Gastrocnemius medialis (tissue), 4 donors: ENCODE data around the gene CCDC188. TPM values are rescaled to one million over a fixed set of nuclear protein-coding genes. Genes with fewer than 3 reads are reported as not detected.
A peak's percentile ranks its signal among the peaks of the same experiment; 100 is the strongest.

Experiments used
- ATAC-seq, 2 donors: fragments of 150-250 bp; one replicate each; pipeline ENCODE4 v1.9.1; 2016
- DNase-seq, 2 donors: peaks; one replicate each; pipeline ENCODE4 v3.0.0-alpha.2; 2019
- H3K27ac ChIP-seq, 4 donors: fragments of 200-600 bp; sonication (generic); 1 replicate in 1 of 4; 2 replicates in 3 of 4; pipeline ENCODE4 v1.5.1; 2016 to 2018; ENCODE audit warnings: mild to moderate bottlenecking in 2 of 4, moderate library complexity in 1 of 4
- H3K27me3 ChIP-seq, 3 donors: fragments of 200-600 bp; sonication (generic) in 2 of 3; 1 replicate in 1 of 3; 2 replicates in 2 of 3; pipeline versions ENCODE4 v1.5.1 to v1.6.0; 2016 to 2019; ENCODE audit warnings: mild to moderate bottlenecking in 1 of 3, moderate library complexity in 1 of 3
- H3K36me3 ChIP-seq, 2 donors: fragments of 200-600 bp; sonication (generic) in 1 of 2; one replicate each; pipeline ENCODE4 v1.5.1; 2017 to 2018
- H3K4me1 ChIP-seq, 2 donors: fragments of 200-600 bp; sonication (generic) in 1 of 2; one replicate each; pipeline ENCODE4 v1.5.1; 2016 to 2017; ENCODE audit warnings: mild to moderate bottlenecking in 2 of 2
- H3K4me3 ChIP-seq, 4 donors: fragments of 200-600 bp; sonication (generic) in 3 of 4; 1 replicate in 1 of 4; 2 replicates in 3 of 4; pipeline ENCODE4 v1.5.1; 2016 to 2019; ENCODE audit warnings: mild to moderate bottlenecking in 2 of 4
- H3K9me3 ChIP-seq, 3 donors: fragments of 200-600 bp; sonication (generic) in 2 of 3; 1 replicate in 1 of 3; 2 replicates in 2 of 3; pipeline ENCODE4 v1.5.1; 2016 to 2019
- POLR2A ChIP-seq, 2 donors: fragments of 450-650 bp; IDR thresholded peaks; one replicate each; pipeline ENCODE4 v1.6.1; 2017; ENCODE audit warnings: antibody characterized with exemption in 2 of 2, mild to moderate bottlenecking in 2 of 2, moderate library complexity in 2 of 2
- in situ Hi-C, 4 donors: fragments of 200-750 bp; cut with MboI; loops; one replicate each; pipeline versions ENCODE4 v1.15.0 to v1.8.0; 2017; ENCODE audit warnings: low sequenced_read_pairs in 4 of 4
- intact Hi-C: fragments of 100-400 bp; cut with DNase I; formaldehyde crosslinking; loops from one replicate; pipeline ENCODE4 v1.15.1; 2023; ENCODE audit warnings: low total_unique reads
- total RNA-seq, 4 donors: library from RNA; depleted of rRNA; stranded (reverse); fragments of >200 nt; gene quantifications; one replicate each; pipeline versions ENCODE4 v1.1.0 to v1.2.3, GENCODE V29; 2016
- TF ChIP-seq, protein P1 (sequence below), 5 experiments: fragments of 450-650 bp in 3 of 5; fragments of 200-600 bp in 2 of 5; sonication (generic) in 2 of 5; IDR thresholded peaks in 4 of 5; conservative IDR thresholded peaks in 1 of 5; 1 replicate in 4 of 5; 2 replicates in 1 of 5; pipeline ENCODE4 v1.5.1; 2016 to 2019; ENCODE audit warnings: antibody characterized with exemption in 5 of 5, mild to moderate bottlenecking in 3 of 5, moderate library complexity in 3 of 5

CCDC188 gene
- total RNA-seq, 4 donors from 2014 or later, result 0.82 to 3.5 TPM; not detected in 2

DNA sequence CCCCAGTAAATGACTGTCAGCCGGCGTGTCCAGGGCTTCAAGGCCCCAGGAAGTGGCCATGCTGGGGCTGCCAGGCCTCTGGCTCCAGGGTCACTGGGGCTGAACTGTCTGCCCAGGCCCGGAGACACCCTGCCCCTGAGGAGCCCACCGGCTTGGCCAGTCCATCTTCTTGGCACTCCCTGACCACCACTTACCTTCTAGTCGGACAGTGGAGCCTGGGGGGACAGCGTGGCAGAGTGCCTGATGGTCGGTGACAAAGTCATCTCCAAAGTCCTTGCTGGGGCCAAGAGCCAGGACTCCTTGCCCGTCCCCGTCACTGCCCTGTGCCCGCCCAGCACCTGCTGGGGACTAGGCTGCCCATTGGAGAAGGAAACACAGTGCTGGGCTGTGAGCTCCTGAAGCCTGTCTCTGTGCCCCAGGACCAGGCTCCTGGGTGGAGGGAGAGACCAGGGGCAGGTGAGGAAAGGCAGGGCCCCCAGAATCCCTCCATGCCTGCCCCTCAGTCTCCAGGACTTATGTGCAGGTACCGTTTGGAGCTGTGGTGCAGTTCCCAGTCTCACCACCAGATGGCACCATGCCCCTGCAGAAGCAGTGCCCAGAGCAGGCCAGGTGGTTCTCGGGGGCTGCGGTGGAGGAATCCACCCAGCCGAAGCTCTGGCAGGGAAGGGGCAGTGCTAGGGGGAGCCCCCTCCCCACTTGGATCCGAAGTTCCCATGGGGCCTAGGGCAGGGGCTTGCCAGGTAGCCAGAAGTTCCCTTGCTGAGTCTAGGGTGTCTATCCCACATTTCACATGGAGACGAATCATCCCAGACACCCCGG, 6.0 kb upstream of the CCDC188 start:
- no peak for TF ChIP-seq POLR2A (IDR thresholded peaks at IDR 0.05)
- TF ChIP-seq, protein P1, sequence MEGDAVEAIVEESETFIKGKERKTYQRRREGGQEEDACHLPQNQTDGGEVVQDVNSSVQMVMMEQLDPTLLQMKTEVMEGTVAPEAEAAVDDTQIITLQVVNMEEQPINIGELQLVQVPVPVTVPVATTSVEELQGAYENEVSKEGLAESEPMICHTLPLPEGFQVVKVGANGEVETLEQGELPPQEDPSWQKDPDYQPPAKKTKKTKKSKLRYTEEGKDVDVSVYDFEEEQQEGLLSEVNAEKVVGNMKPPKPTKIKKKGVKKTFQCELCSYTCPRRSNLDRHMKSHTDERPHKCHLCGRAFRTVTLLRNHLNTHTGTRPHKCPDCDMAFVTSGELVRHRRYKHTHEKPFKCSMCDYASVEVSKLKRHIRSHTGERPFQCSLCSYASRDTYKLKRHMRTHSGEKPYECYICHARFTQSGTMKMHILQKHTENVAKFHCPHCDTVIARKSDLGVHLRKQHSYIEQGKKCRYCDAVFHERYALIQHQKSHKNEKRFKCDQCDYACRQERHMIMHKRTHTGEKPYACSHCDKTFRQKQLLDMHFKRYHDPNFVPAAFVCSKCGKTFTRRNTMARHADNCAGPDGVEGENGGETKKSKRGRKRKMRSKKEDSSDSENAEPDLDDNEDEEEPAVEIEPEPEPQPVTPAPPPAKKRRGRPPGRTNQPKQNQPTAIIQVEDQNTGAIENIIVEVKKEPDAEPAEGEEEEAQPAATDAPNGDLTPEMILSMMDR (IDR thresholded peaks at IDR 0.05 in 4 of 5, conservative IDR thresholded peaks at IDR 0.05 in 1 of 5), result peak; percentile 98 to 100 (median 99)
- no peaks in the 10 kb centered on the region for H3K27me3 ChIP-seq
- no peak overlapping the region for H3K4me3 ChIP-seq
- in situ Hi-C loops (loop anchor here (10.0 kb wide), 1 partner anchor 138 kb away; no protein-coding TSS in a partner anchor), intact Hi-C loops (loop anchor here (1.0 to 5.0 kb wide), 2 partner anchors 110 to 128 kb away; partner anchors contain the start of gene RTN4R)
- no peaks in the 10 kb centered on the region for H3K9me3 ChIP-seq
- H3K4me1 ChIP-seq, result no peaks in the 10 kb centered on the region
- no peaks in the 10 kb centered on the region for H3K36me3 ChIP-seq
- H3K27ac ChIP-seq, result no peak overlapping the region
- DNase-seq (peak; percentile 63 to 75), ATAC-seq (peak; percentile 65 to 89)

DNA sequence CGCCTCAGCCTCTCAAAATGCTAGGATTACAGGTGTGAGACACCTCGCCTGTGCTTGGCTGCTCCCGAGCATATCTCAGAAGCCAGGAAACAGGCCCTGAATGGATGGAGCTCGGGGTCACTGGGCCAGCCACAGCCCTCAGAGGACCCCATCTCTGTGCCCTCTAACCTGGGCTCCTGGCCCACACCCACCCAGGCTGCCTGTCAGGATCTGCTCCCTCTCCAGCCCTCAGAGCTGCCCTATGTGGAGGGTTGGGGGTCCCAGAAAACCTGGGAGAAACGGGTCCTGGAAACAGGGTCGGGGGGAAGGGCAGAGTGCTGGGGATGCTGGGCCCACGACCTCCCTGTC, 5.2 kb upstream of the CCDC188 start:
- intact Hi-C loops (loop anchor here (5.0 kb wide), 1 partner anchor 111 kb away; the partner anchor contains the start of gene RTN4R), in situ Hi-C loops (loop anchor here (10.0 kb wide), 1 partner anchor 139 kb away; no protein-coding TSS in a partner anchor)
- Histone ChIP-seq H3K27me3 (no peaks in the 10 kb centered on the region), H3K27ac (no peak overlapping the region), H3K4me1 (no peaks in the 10 kb centered on the region), H3K36me3 (no peaks in the 10 kb centered on the region), H3K4me3 (no peak overlapping the region), H3K9me3 (no peaks in the 10 kb centered on the region)
- TF ChIP-seq, protein P1 (IDR thresholded peaks at IDR 0.05 in 4 of 5, conservative IDR thresholded peaks at IDR 0.05 in 1 of 5), result no peak
- no peak for TF ChIP-seq POLR2A (IDR thresholded peaks at IDR 0.05)
- no peak for ATAC-seq
- DNase-seq, result no peak

DNA sequence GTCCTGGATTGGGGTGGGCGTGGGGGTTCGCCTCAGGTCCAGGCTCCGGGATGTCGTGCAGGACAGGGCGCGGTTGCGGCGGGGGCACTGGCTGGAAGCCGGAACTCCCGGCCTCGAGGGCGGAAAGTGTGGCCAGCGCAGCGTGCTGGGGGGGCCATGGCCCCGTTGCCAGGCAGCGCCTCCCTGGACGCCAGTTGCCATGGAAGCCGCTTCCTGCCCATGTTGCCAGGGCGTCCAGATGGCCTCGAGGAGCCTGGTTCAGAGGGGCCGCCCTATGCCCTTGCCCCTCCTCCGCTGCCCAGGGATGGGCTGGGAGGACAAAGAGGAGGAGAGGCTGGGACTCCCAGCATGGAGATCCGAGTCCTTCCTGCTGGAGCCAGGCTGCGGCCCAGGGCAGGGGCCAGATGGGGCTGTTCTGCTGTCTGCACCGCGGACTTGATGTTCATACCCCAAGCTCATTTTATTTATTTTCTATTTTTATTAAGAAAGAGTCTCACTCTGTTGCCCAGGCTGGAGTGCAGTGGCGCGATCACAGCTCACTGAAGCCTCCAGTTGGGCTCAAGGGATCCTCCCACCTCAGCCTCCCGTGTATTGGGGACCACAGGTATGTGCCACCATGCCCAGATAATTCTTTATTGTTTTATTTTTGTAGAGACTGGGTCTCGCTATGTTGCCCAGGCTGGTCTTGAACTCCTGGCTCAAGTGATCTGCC, 4.6 kb upstream of the CCDC188 start:
- Histone ChIP-seq H3K27ac (no peak overlapping the region), H3K27me3 (no peaks in the 10 kb centered on the region), H3K4me3 (peak overlapping the region in 3 of 4 donors; percentile 9 to 39 (median 22)), H3K9me3 (no peaks in the 10 kb centered on the region), H3K4me1 (no peaks in the 10 kb centered on the region), H3K36me3 (no peaks in the 10 kb centered on the region)
- ATAC-seq (no peak), DNase-seq (no peak)
- in situ Hi-C loops, result loop anchor here (10.0 kb wide), 1 partner anchor 139 kb away; no protein-coding TSS in a partner anchor
- intact Hi-C loops, result loop anchor here (5.0 kb wide), 1 partner anchor 112 kb away; the partner anchor contains the start of gene RTN4R
- TF ChIP-seq, protein P1 (IDR thresholded peaks at IDR 0.05 in 4 of 5, conservative IDR thresholded peaks at IDR 0.05 in 1 of 5), result no peak
- TF ChIP-seq POLR2A (IDR thresholded peaks at IDR 0.05), result no peak

DNA sequence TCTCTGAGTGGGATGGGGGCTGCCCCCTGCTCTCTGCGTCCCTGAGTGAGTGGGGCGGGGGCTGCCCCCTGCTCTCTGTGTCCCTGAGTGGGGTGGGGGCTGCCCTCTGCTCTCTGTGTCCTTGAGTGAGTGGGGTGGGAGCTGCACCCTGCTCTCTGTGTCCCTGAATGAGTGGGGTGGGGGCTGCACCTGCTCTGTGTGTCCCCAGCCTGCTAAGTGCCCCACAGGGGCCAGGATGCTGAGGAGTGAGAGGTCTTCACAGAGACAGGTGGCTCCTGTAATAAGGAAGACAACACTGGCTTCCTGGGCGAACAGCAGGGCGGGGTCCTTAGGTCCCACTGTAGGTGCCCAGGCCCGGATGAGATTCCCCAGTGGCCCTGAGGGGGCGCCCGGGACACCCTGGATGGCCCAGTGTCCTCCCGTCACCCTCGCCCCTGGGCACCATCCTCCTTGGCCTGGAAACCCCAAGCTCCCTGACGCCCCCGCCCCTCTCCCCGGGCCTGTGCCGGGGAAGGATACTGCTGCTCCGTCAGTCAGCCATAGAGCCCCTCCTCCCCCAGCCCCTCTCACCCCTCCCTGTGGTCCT, 3.8 kb upstream of the CCDC188 start:
- H3K4me1 ChIP-seq, result no peaks in the 10 kb centered on the region
- DNase-seq (no peak), ATAC-seq (no peak)
- H3K9me3 ChIP-seq, result no peaks in the 10 kb centered on the region
- no peak overlapping the region for H3K27ac ChIP-seq
- TF ChIP-seq, protein P1 (IDR thresholded peaks at IDR 0.05 in 4 of 5, conservative IDR thresholded peaks at IDR 0.05 in 1 of 5), result no peak
- no peak for TF ChIP-seq POLR2A (IDR thresholded peaks at IDR 0.05)
- no peaks in the 10 kb centered on the region for H3K27me3 ChIP-seq
- H3K36me3 ChIP-seq, result no peaks in the 10 kb centered on the region
- intact Hi-C loops (loop anchor here (5.0 kb wide), 1 partner anchor 113 kb away; the partner anchor contains the start of gene RTN4R), in situ Hi-C loops (loop anchor here (10.0 kb wide), 1 partner anchor 140 kb away; no protein-coding TSS in a partner anchor)
- peak overlapping the region in 3 of 4 donors; percentile 9 to 39 (median 22) for H3K4me3 ChIP-seq
